Type B pancreatic cell (in vitro differentiated cells): ENCODE data around the gene RASSF4. TPM values are rescaled to one million over a fixed set of nuclear protein-coding genes. Genes with fewer than 3 reads are reported as not detected.
A peak's percentile ranks its signal among the peaks of the same experiment; 100 is the strongest.

Experiments used
- DNase-seq: peaks from one replicate; pipeline ENCODE4 v3.0.0; 2021; ENCODE audit warnings: mixed read lengths; ENCODE audit not compliant: unreplicated experiment; ENCODE audit errors: extremely low spot score
- H3K27ac Mint-ChIP-seq: 2 replicates; pipeline ENCODE4 v1.8.0; 2021; ENCODE audit warnings: mild to moderate bottlenecking, mixed read lengths
- H3K27me3 Mint-ChIP-seq: 2 replicates; pipeline ENCODE4 v1.8.0; 2021; ENCODE audit warnings: mixed read lengths
- H3K36me3 Mint-ChIP-seq: 2 replicates; pipeline ENCODE4 v1.8.0; 2021; ENCODE audit warnings: mixed read lengths
- H3K4me1 Mint-ChIP-seq: one replicate; pipeline ENCODE4 v1.8.0; 2021; ENCODE audit warnings: mixed read lengths; ENCODE audit not compliant: unreplicated experiment
- H3K4me3 Mint-ChIP-seq: 2 replicates; pipeline ENCODE4 v1.8.0; 2021; ENCODE audit warnings: mild to moderate bottlenecking, mixed read lengths
- H3K9me3 Mint-ChIP-seq: 2 replicates; pipeline ENCODE4 v1.8.0; 2021; ENCODE audit warnings: mixed read lengths
- CTCF ChIP-seq: fragments of 200-600 bp; sonication (generic); conservative IDR thresholded peaks from 2 replicates; pipeline ENCODE4 v1.5.0; 2021; ENCODE audit warnings: antibody characterized with exemption, mild to moderate bottlenecking
- total RNA-seq: library from RNA; stranded (reverse); gene quantifications from 2 replicates; pipeline ENCODE4 v1.2.1, GENCODE V29; 2021; ENCODE audit warnings: low replicate concordance

RASSF4 gene
- total RNA-seq, 1 donor from 2014 or later = 27.9 TPM

- Mint-ChIP-seq H3K27me3 (no peaks in the 10 kb centered on the region), H3K36me3 (no peaks in the 10 kb centered on the region), H3K27ac (no peak overlapping the region), H3K4me1 (peaks cover 8% of the 10 kb centered on the region), H3K9me3 (no peaks in the 10 kb centered on the region), H3K4me3 (no peak overlapping the region)
- TF ChIP-seq CTCF = no peak
- peak; percentile 39 for DNase-seq
These were observed 38.5 kb upstream of the RASSF4 start for GRCh38 chr10:44921061-44921460.

- Mint-ChIP-seq H3K36me3 (no peaks in the 10 kb centered on the region), H3K4me1 (peaks cover 3% of the 10 kb centered on the region), H3K27ac (no peak overlapping the region), H3K27me3 (no peaks in the 10 kb centered on the region), H3K9me3 (no peaks in the 10 kb centered on the region), H3K4me3 (no peak overlapping the region)
- no peak for TF ChIP-seq CTCF
- DNase-seq = peak; percentile 42
These were observed 38.1 kb upstream of the RASSF4 start for GRCh38 chr10:44921506-44921905.

GRCh38 chr10:44922021-44922420, 37.6 kb upstream of the RASSF4 start:
- no peak for TF ChIP-seq CTCF
- no peaks in the 10 kb centered on the region for H3K4me1 Mint-ChIP-seq
- no peak overlapping the region for H3K27ac Mint-ChIP-seq
- no peak overlapping the region for H3K4me3 Mint-ChIP-seq
- no peaks in the 10 kb centered on the region for H3K27me3 Mint-ChIP-seq
- peak; percentile 49 for DNase-seq
- no peaks in the 10 kb centered on the region for H3K36me3 Mint-ChIP-seq
- no peaks in the 10 kb centered on the region for H3K9me3 Mint-ChIP-seq

DNA sequence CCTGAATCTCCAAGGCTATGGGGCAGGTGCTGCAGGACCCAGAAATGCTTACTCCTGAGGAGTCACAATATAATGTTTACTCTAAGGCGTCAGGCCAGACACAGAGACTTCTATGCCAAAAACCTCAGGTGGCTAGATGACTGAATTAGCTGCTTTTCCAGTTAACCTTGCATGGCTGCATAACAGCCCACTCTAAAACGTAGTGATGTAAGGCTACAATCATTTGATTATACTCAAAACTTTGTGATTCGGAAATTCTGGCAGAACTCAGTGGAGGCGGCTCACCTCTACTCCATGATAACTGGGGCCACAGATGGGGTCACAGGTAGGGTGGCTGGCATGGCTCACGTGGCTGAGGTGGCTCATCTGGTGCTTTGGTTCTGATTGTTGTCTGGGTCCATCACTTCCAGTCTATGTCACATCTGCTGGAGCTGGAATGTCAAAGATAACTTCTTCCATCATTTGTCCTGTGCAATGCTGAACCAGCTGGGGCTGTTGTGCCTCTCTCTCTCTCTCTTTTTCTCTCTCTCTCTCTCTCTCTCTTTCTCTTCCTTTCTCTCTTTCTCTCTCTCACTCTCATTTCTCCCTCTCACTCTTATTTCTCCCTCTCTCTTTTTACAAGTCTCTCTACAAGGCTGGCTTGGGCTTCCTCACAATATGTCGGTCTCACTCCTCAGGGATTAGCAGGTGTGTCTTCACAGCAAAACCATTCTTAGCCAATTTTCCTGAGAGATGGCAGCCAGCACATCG, 36.6 kb upstream of the RASSF4 start:
- Mint-ChIP-seq H3K4me3 (no peak overlapping the region), H3K36me3 (no peaks in the 10 kb centered on the region), H3K4me1 (no peaks in the 10 kb centered on the region), H3K27ac (no peak overlapping the region), H3K27me3 (no peaks in the 10 kb centered on the region), H3K9me3 (no peaks in the 10 kb centered on the region)
- DNase-seq = peak; percentile 34
- TF ChIP-seq CTCF = no peak

DNA sequence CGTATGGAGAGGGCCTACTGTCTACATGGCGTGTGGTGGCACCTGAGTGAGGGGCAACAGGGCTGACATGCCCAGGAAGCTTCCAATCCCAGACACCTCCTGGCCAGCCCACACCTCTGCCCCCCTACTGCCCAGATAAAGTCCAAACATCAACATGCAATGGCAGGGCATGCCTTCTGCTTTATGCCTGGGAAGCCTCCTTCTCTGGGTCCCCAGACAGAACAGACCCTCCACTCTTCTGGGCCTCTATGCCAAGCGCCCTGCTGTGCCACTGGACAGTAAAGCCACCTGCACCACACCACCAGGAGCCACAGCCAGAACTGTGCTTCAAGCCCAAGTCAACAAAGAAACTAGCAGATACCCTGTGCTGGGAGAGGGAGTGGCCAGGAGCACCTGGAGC, 36.0 kb upstream of the RASSF4 start:
- Mint-ChIP-seq H3K27ac (no peak overlapping the region), H3K4me1 (no peaks in the 10 kb centered on the region), H3K36me3 (no peaks in the 10 kb centered on the region), H3K9me3 (no peaks in the 10 kb centered on the region), H3K27me3 (peaks cover 4% of the 10 kb centered on the region), H3K4me3 (no peak overlapping the region)
- no peak for TF ChIP-seq CTCF
- DNase-seq = no peak
